ENCODE results near the gene CALN1.

CALN1 gene

GRCh38 chr7:71784180-71784579, 628.0 kb downstream of the CALN1 start:
- Histone ChIP-seq H3K9me3 (ENCODE audit: control insufficient read depth, low read length) (no peaks in the 10 kb centered on the region), H3K27ac (no peak overlapping the region), H3K27me3 (ENCODE audit: control insufficient read depth, insufficient read depth, low read length) (no peaks in the 10 kb centered on the region), H3K4me3 (ENCODE audit: low read depth, low read length) (no peak overlapping the region), H3K4me1 (no peaks in the 10 kb centered on the region), H3K9ac (no peak overlapping the region), H3K79me2 (no peaks in the 10 kb centered on the region), H2AFZ (no peak overlapping the region), H3K4me2 (ENCODE audit: low read length) (no peak overlapping the region), H3K36me3 (ENCODE audit: control insufficient read depth, insufficient read depth, low read length) (no peaks in the 10 kb centered on the region)
- no peak for TF ChIP-seq CTCF (IDR thresholded peaks at IDR 0.05)

GRCh38 chr7:71783779-71784178, 628.4 kb downstream of the CALN1 start:
- Histone ChIP-seq H3K4me2 (ENCODE audit: low read length) (no peak overlapping the region), H3K9ac (no peak overlapping the region), H3K27ac (no peak overlapping the region), H3K36me3 (ENCODE audit: control insufficient read depth, insufficient read depth, low read length) (no peaks in the 10 kb centered on the region), H2AFZ (no peak overlapping the region), H3K27me3 (ENCODE audit: control insufficient read depth, insufficient read depth, low read length) (no peaks in the 10 kb centered on the region), H3K4me3 (ENCODE audit: low read depth, low read length) (no peak overlapping the region), H3K79me2 (no peaks in the 10 kb centered on the region), H3K9me3 (ENCODE audit: control insufficient read depth, low read length) (no peaks in the 10 kb centered on the region), H3K4me1 (no peaks in the 10 kb centered on the region)
- TF ChIP-seq CTCF (IDR thresholded peaks at IDR 0.05) = no peak

GRCh38 chr7:71782051-71782450, 630.1 kb downstream of the CALN1 start:
- Histone ChIP-seq H3K9me3 (ENCODE audit: control insufficient read depth, low read length) (no peaks in the 10 kb centered on the region), H3K79me2 (no peaks in the 10 kb centered on the region), H3K9ac (no peak overlapping the region), H3K27me3 (ENCODE audit: control insufficient read depth, insufficient read depth, low read length) (no peaks in the 10 kb centered on the region), H3K27ac (no peak overlapping the region), H3K4me2 (ENCODE audit: low read length) (no peak overlapping the region), H3K4me1 (no peaks in the 10 kb centered on the region), H3K36me3 (ENCODE audit: control insufficient read depth, insufficient read depth, low read length) (no peaks in the 10 kb centered on the region), H2AFZ (no peak overlapping the region), H3K4me3 (ENCODE audit: low read depth, low read length) (no peak overlapping the region)
- no peak for TF ChIP-seq CTCF (IDR thresholded peaks at IDR 0.05)

DNA sequence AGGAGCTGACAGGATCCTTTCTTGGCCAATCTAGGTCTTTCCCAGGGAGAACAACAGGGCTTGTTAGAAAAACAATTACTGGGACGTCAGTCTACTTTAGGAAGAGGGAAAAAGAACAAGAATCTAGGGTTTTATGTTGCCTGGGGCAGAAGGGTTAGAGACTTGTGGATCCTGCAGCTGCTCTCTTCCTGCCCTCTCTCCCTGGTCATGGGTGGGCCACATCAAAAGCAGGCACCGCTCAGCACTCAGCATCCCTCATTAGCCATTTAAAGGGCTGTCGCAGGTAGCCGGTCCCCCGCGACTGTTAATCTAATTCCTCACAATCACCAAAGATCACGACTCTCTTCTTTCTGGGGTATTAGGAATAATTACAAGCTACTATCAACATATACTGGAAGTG, 631.9 kb downstream of the CALN1 start:
- no peak overlapping the region for H3K27ac ChIP-seq
- no peaks in the 10 kb centered on the region for H3K27me3 ChIP-seq (ENCODE audit: control insufficient read depth, insufficient read depth, low read length)
- TF ChIP-seq CTCF (IDR thresholded peaks at IDR 0.05) = no peak
- H3K4me2 ChIP-seq (ENCODE audit: low read length) = no peak overlapping the region
- no peak overlapping the region for H2AFZ ChIP-seq
- no peaks in the 10 kb centered on the region for H3K79me2 ChIP-seq
- no peak overlapping the region for H3K9ac ChIP-seq
- H3K4me1 ChIP-seq = no peaks in the 10 kb centered on the region
- H3K9me3 ChIP-seq (ENCODE audit: control insufficient read depth, low read length) = no peaks in the 10 kb centered on the region
- no peaks in the 10 kb centered on the region for H3K36me3 ChIP-seq (ENCODE audit: control insufficient read depth, insufficient read depth, low read length)
- H3K4me3 ChIP-seq (ENCODE audit: low read depth, low read length) = no peak overlapping the region

DNA sequence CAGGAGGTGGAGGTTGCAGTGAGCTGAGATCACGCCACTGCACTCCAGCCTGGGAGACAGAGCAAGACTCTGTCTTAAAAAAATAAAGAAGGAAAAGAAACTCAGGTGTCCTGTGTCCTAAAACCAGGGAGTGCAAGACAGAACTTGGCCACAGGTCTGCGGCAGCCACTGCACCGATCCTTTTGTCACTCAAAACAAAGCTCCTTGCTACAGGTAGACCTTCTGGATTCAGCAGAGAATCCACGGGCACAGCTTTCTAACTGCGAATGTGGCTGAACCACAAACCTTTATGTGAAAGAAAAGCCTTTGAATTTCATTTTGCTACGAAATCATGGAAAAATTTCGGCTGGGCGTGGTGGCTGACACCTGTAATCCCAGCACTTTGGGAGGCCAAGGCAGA, 634.9 kb downstream of the CALN1 start:
- Histone ChIP-seq H3K4me1 (no peaks in the 10 kb centered on the region), H3K27me3 (ENCODE audit: control insufficient read depth, insufficient read depth, low read length) (no peaks in the 10 kb centered on the region), H3K9me3 (ENCODE audit: control insufficient read depth, low read length) (no peaks in the 10 kb centered on the region), H3K9ac (no peak overlapping the region), H3K27ac (no peak overlapping the region), H3K4me3 (ENCODE audit: low read depth, low read length) (no peak overlapping the region), H2AFZ (no peak overlapping the region), H3K36me3 (ENCODE audit: control insufficient read depth, insufficient read depth, low read length) (no peaks in the 10 kb centered on the region), H3K4me2 (ENCODE audit: low read length) (no peak overlapping the region), H3K79me2 (no peaks in the 10 kb centered on the region)
- no peak for TF ChIP-seq CTCF (IDR thresholded peaks at IDR 0.05)

Data from parathyroid adenoma (tissue), 2 donors.